Left renal cortex interstitium (tissue), 4 donors: Measurements from ENCODE around the gene ZP4. TPM values are rescaled to one million over a fixed set of nuclear protein-coding genes. Genes with fewer than 3 reads are reported as not detected.

Source experiments
- DNase-seq, 4 donors: peaks; one replicate each; pipeline ENCODE4 v3.0.0-alpha.2; 2013; ENCODE audit warnings: low read depth in 4 of 4, low spot score in 2 of 4, missing footprints in 1 of 4
- polyA plus RNA-seq, 4 donors: library from polyadenylated mRNA; unstranded; fragments of 120-200 nt; gene quantifications; one replicate each; pipeline ENCODE4 v1.2.1, GENCODE V29; 2013; ENCODE audit not compliant: insufficient read length in 4 of 4

Gene ZP4
- polyA plus RNA-seq, 4 donors, result not detected

DNA sequence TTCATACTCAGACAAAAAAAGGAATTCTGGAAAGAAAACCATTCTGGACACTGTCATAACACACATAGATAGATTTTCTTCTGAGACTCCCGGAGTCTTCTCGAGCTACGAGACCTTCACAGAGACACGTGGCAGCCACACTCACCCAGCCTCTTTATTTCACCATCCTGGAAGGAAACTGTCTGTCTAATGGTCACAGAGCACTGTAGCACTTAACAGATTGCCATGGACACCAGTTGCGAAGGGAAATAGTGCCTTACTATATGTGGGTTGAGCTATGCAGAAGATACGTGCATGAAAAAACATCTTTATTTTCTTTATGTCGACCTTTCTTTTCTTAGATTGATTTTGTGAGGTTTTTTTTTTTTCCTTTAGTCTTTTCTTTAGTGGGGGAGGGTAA is 57.9 kb downstream of the ZP4 start:
- no peak for DNase-seq
